LNCAP (cell line): Measurements from ENCODE around the gene ANAPC16.

ENCODE experiments used
- CTCF ChIP-seq: fragments of 450-650 bp; IDR thresholded peaks from 2 replicates; pipeline ENCODE4 v1.5.1; 2017; ENCODE audit warnings: mild to moderate bottlenecking

ANAPC16 gene

GRCh38 chr10:72277996-72278667 lies 62.3 kb downstream of the ANAPC16 start:
- TF ChIP-seq CTCF: no peak

- TF ChIP-seq CTCF: no peak
These were observed 63.0 kb downstream of the ANAPC16 start for GRCh38 chr10:72278668-72279393.

- no peak for TF ChIP-seq CTCF
These were observed 67.3 kb downstream of the ANAPC16 start for GRCh38 chr10:72283131-72283530.
